Tibial nerve (tissue), 4 donors: ENCODE measurements around the gene ACTG2. TPM values are rescaled to one million over a fixed set of nuclear protein-coding genes. Genes with fewer than 3 reads are reported as not detected.

ENCODE experiments used
- DNase-seq, 2 donors: peaks; one replicate each; pipeline ENCODE4 v3.0.0-alpha.2; 2019; ENCODE audit warnings: low spot score in 2 of 2
- H3K27ac ChIP-seq, 4 donors: fragments of 200-600 bp; sonication (generic) in 3 of 4; one replicate each; pipeline ENCODE4 v1.5.1; 2017 to 2019; ENCODE audit warnings: mild to moderate bottlenecking in 1 of 4
- H3K27me3 ChIP-seq, 2 donors: fragments of 200-600 bp; sonication (generic) in 1 of 2; one replicate each; pipeline versions ENCODE4 v1.5.1 to v1.6.0; 2017 to 2019
- H3K36me3 ChIP-seq, 3 donors: fragments of 200-600 bp; sonication (generic); one replicate each; pipeline ENCODE4 v1.5.1; 2018 to 2019
- H3K4me1 ChIP-seq, 4 donors: fragments of 200-600 bp; sonication (generic) in 3 of 4; one replicate each; pipeline ENCODE4 v1.5.1; 2017 to 2019
- H3K4me3 ChIP-seq, 4 donors: fragments of 200-600 bp; sonication (generic) in 3 of 4; one replicate each; pipeline ENCODE4 v1.5.1; 2017 to 2019; ENCODE audit warnings: mild to moderate bottlenecking in 1 of 4, moderate library complexity in 1 of 4
- H3K9me3 ChIP-seq, 4 donors: fragments of 200-600 bp; sonication (generic) in 3 of 4; one replicate each; pipeline ENCODE4 v1.5.1; 2017 to 2019
- EP300 ChIP-seq, 2 donors: sonication (generic); formaldehyde crosslinking; IDR thresholded peaks; one replicate each; pipeline ENCODE4 v1.6.1; 2017; ENCODE audit warnings: antibody characterized with exemption in 2 of 2, mild to moderate bottlenecking in 1 of 2
- POLR2A ChIP-seq, 2 donors: fragments of 450-650 bp; IDR thresholded peaks; one replicate each; pipeline ENCODE4 v1.6.1; 2017; ENCODE audit warnings: antibody characterized with exemption in 2 of 2, mild to moderate bottlenecking in 2 of 2, moderate library complexity in 2 of 2
- WGBS, 2 donors: methylation state at CpG; one replicate each; pipeline ENCODE4 v1.1.5; 2018; 5-methylcytosine and 5-hydroxymethylcytosine counted together
- total RNA-seq, 4 donors: library from RNA; depleted of rRNA; stranded (reverse); fragments of >200 nt; gene quantifications; one replicate each; pipeline ENCODE4 v1.1.0, GENCODE V29; 2016
- TF ChIP-seq, protein P1 (sequence below), 5 experiments: fragments of 200-600 bp in 3 of 5; fragments of 450-650 bp in 2 of 5; sonication (generic) in 3 of 5; IDR thresholded peaks; one replicate each; pipeline ENCODE4 v1.5.1; 2016 to 2019; ENCODE audit warnings: antibody characterized with exemption in 5 of 5, mild to moderate bottlenecking in 3 of 5, moderate library complexity in 2 of 5

ACTG2 gene
- total RNA-seq, 4 donors from 2014 or later = 6.3 to 20.1 (median 16.8) TPM

DNA sequence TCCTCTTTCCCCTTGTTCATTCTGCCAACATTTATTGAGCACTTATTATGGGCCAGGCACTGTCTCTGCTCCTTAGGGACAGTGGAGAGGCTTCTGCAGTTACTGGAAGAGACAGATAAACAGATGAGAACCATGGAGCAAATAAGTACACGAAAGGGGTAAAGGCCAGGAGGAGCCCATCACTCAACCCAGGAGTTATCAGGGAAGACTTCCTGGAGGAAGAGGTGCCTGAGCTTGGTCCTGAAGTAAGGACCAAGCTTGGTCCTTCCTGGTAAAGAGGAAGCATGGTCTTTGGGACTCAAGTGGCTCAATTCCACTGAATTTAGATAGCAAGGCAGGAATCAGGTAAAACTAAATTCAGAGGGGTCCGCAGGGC is 1.7 kb downstream of the ACTG2 start:
- 94 to 97% methylated on average over 2 of the region's 2 CpGs for WGBS, 2 donors
- TF ChIP-seq EP300 (IDR thresholded peaks at IDR 0.05) (no peak), POLR2A (IDR thresholded peaks at IDR 0.05) (no peak)
- TF ChIP-seq, protein P1, sequence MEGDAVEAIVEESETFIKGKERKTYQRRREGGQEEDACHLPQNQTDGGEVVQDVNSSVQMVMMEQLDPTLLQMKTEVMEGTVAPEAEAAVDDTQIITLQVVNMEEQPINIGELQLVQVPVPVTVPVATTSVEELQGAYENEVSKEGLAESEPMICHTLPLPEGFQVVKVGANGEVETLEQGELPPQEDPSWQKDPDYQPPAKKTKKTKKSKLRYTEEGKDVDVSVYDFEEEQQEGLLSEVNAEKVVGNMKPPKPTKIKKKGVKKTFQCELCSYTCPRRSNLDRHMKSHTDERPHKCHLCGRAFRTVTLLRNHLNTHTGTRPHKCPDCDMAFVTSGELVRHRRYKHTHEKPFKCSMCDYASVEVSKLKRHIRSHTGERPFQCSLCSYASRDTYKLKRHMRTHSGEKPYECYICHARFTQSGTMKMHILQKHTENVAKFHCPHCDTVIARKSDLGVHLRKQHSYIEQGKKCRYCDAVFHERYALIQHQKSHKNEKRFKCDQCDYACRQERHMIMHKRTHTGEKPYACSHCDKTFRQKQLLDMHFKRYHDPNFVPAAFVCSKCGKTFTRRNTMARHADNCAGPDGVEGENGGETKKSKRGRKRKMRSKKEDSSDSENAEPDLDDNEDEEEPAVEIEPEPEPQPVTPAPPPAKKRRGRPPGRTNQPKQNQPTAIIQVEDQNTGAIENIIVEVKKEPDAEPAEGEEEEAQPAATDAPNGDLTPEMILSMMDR (IDR thresholded peaks at IDR 0.05) = no peak
- no peaks in the 10 kb centered on the region for H3K9me3 ChIP-seq
- no peaks in the 10 kb centered on the region for H3K27me3 ChIP-seq
- peaks cover 0 to 17% (median 11%) of the 10 kb centered on the region in 4 donors for H3K4me1 ChIP-seq
- H3K36me3 ChIP-seq = no peaks in the 10 kb centered on the region
- H3K4me3 ChIP-seq = no peak overlapping the region
- no peak for DNase-seq
- H3K27ac ChIP-seq = peak overlapping the region in 1 of 4 donors; percentile 18

DNA sequence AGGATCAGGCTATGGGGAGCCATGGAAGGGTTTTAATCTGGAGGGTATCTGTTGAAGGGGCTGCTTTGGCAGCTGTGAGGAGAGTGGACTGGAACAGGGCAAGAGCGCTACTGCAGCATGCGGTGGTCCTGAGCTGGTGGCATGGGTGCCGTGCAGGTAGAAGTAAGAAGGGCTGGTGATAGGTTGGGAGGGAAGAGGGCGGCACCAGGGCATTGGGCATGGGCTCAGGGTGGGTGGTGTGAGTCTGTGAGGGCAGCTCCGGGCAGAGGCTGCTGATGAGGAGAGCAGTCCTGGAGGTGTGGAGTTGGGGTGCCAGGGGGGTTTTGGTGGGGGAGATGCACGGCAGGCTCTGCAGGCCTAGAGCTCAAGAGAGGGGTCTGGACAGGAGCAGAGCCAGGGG is 2.1 kb downstream of the ACTG2 start:
- WGBS, 2 donors = 71 to 82% methylated on average over 6 of the region's 6 CpGs
- TF ChIP-seq, protein P1 (IDR thresholded peaks at IDR 0.05) = no peak
- TF ChIP-seq EP300 (IDR thresholded peaks at IDR 0.05) = no peak
- TF ChIP-seq POLR2A (IDR thresholded peaks at IDR 0.05) = no peak

DNA sequence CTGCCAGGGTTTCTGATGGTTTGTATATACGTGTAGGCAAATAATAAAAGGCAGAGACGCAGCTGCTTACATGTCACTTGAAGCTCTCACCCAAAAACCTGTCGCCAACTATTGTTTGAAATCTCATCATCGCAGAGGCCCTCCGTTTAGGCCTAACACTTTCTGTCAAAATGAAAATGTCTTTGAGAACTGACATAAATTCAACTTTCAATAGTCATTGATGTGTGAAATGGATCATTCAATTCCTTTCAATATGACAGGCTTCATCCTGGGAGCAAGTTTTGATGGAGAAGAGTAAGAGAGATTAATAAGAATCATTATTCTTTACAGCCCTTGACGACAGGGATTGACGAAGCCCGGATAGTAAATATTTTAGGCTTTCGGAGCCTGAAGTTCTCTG is 2.7 kb downstream of the ACTG2 start:
- Histone ChIP-seq H3K4me1 (peaks cover 0 to 17% (median 11%) of the 10 kb centered on the region in 4 donors), H3K27ac (peak overlapping the region in 1 of 4 donors; percentile 10), H3K27me3 (no peaks in the 10 kb centered on the region), H3K9me3 (no peaks in the 10 kb centered on the region), H3K36me3 (no peaks in the 10 kb centered on the region), H3K4me3 (no peak overlapping the region)
- TF ChIP-seq POLR2A (IDR thresholded peaks at IDR 0.05) (no peak), EP300 (IDR thresholded peaks at IDR 0.05) (no peak)
- TF ChIP-seq, protein P1 (IDR thresholded peaks at IDR 0.05) = no peak
- WGBS, 2 donors = 54 to 66% methylated on average over 9 of the region's 9 CpGs
- no peak for DNase-seq

More for the DNA sequence above, 2.1 kb downstream of the ACTG2 start:
- Histone ChIP-seq H3K4me3 (no peak overlapping the region), H3K27ac (peak overlapping the region in 1 of 4 donors; percentile 18), H3K36me3 (no peaks in the 10 kb centered on the region), H3K9me3 (no peaks in the 10 kb centered on the region), H3K27me3 (no peaks in the 10 kb centered on the region), H3K4me1 (peaks cover 0 to 17% (median 11%) of the 10 kb centered on the region in 4 donors)
- DNase-seq = no peak

DNA sequence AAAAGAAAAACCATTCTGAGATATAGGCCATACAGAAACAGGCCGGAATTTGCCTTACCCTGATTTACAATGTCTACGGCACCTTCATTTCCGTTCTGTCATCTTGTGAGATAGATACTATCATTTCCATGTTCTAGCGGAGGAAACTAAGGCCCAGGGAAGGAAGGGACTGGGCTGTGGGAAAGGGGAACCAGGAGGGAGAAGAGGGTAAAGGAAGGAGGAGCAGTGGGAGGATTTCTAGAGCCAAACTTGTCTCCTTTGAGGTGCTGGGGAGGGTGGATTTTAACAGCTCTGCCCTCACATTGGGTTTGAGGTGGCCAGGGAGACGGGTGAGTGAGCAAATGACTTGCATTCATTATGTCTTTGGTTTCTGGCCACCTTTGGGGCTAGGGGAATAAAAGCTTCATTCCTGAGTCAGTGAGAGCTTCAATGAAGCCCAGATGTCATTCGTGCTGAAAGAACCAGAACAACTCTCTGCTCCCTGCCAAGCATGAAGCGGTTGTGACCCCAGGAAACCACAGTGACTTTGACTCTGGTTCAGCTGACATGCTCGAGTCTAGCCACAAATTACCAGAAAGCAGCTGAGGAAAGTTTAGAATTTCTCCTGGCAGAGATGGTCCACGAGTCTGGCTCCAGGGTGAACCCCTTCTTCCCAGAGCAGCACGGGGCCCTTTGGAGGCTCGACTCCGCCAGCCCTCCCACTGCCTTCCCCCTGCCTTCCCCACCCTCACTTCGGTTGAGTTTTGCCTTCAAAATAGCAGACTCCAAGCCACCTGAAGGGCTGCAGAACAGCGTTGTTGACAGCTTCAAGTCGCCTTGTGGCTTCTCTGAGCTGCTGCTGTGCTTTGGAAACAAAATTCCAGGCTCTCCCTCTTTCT is 3.8 kb downstream of the ACTG2 start:
- peak in 1 of 2 donors; percentile 44 for DNase-seq
- WGBS, 2 donors = 35 to 36% methylated on average over 15 of the region's 15 CpGs
- Histone ChIP-seq H3K27ac (peak overlapping the region in 2 of 4 donors; percentile 59 to 76), H3K4me1 (peaks cover 0 to 17% (median 11%) of the 10 kb centered on the region in 4 donors), H3K4me3 (no peak overlapping the region), H3K9me3 (no peaks in the 10 kb centered on the region), H3K36me3 (no peaks in the 10 kb centered on the region), H3K27me3 (no peaks in the 10 kb centered on the region)
- peak in 1 of 2 donors; percentile 27 for TF ChIP-seq EP300 (IDR thresholded peaks at IDR 0.05)
- TF ChIP-seq, protein P1 (IDR thresholded peaks at IDR 0.05) = no peak

DNA sequence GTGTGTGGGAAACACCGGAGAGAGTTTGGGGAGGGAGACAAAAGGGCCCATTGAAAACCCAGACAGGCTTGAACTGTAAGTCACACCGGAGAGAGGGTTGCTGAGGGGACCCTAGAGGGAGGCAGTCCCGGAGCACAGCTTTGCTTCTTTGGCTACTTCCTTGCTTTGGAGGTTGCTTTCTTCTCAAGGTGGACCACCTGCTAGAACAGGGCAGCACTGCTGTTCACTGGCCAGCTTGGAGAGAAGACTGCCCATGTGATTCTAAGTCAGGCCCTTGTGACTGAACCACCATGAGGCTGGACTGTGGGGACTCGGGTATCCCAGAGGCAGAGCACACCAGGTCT is 4.4 kb downstream of the ACTG2 start:
- H3K36me3 ChIP-seq = no peaks in the 10 kb centered on the region
- H3K9me3 ChIP-seq = no peaks in the 10 kb centered on the region
- peaks cover 0 to 17% (median 11%) of the 10 kb centered on the region in 4 donors for H3K4me1 ChIP-seq
- H3K4me3 ChIP-seq = no peak overlapping the region
- DNase-seq = no peak
- peak overlapping the region in 2 of 4 donors; percentile 59 to 76 for H3K27ac ChIP-seq
- H3K27me3 ChIP-seq = no peaks in the 10 kb centered on the region
- TF ChIP-seq, protein P1 (IDR thresholded peaks at IDR 0.05) = no peak
- WGBS, 2 donors = 37 to 46% methylated on average over 4 of the region's 4 CpGs
